HepG2 (cell line): ENCODE data around the gene RPS6KL1. TPM values are rescaled to one million over a fixed set of nuclear protein-coding genes. Genes with fewer than 3 reads are reported as not detected.

ENCODE experiments used
- BCL6 ChIP-seq: IDR thresholded peaks from 2 replicates; pipeline ENCODE4 v1.6.1; 2016; ENCODE audit warnings: missing genetic modification reagents, missing compliant biosample characterization
- BRCA1 ChIP-seq: sonication (generic); formaldehyde crosslinking; IDR thresholded peaks from 2 replicates; pipeline ENCODE4 v1.4.0; 2020; ENCODE audit warnings: missing genetic modification reagents
- HDAC1 ChIP-seq: sonication (generic); formaldehyde crosslinking; IDR thresholded peaks from 2 replicates; pipeline ENCODE4 v1.5.1; 2020; ENCODE audit warnings: mild to moderate bottlenecking, missing genetic modification reagents
- NFYC ChIP-seq: IDR thresholded peaks from 2 replicates; pipeline ENCODE4 v1.6.1; 2016; ENCODE audit warnings: missing genetic modification reagents, missing compliant biosample characterization
- PPARG ChIP-seq: conservative IDR thresholded peaks from 2 replicates; pipeline ENCODE4 v1.6.1; 2016; ENCODE audit warnings: missing biosample characterization, missing genetic modification reagents
- SIX1 ChIP-seq: sonication (generic); formaldehyde crosslinking; IDR thresholded peaks from 2 replicates; pipeline ENCODE4 v1.4.0; 2020; ENCODE audit warnings: missing genetic modification reagents, borderline replicate concordance
- SUZ12 ChIP-seq: fragments of 150-350 bp; IDR thresholded peaks from 2 replicates; pipeline ENCODE4 v1.6.1; 2014; ENCODE audit warnings: low read depth, low read length
- TEAD2 ChIP-seq: sonication (generic); formaldehyde crosslinking; IDR thresholded peaks from 2 replicates; pipeline ENCODE4 v1.9.0; 2021; ENCODE audit warnings: missing genetic modification reagents
- ZNF224 ChIP-seq: sonication (generic); formaldehyde crosslinking; IDR thresholded peaks from 2 replicates; pipeline ENCODE4 v1.5.0; 2020; ENCODE audit warnings: mild to moderate bottlenecking, missing genetic modification reagents
- ZNF24 ChIP-seq: fragments of 450-650 bp; IDR thresholded peaks from 2 replicates; pipeline ENCODE4 v1.6.1; 2017; ENCODE audit warnings: antibody characterized with exemption, mild to moderate bottlenecking
- ZNF253 ChIP-seq: sonication (generic); formaldehyde crosslinking; IDR thresholded peaks from 2 replicates; pipeline ENCODE4 v1.8.0; 2022; ENCODE audit warnings: mild to moderate bottlenecking, missing genetic modification reagents, borderline replicate concordance
- ZNF296 ChIP-seq: sonication (generic); formaldehyde crosslinking; conservative IDR thresholded peaks from 2 replicates; pipeline ENCODE4 v1.5.0; 2020; ENCODE audit warnings: mild to moderate bottlenecking, missing genetic modification reagents
- ZNF331 ChIP-seq: sonication (generic); formaldehyde crosslinking; IDR thresholded peaks from 2 replicates; pipeline ENCODE4 v1.4.0; 2020; ENCODE audit warnings: missing genetic modification reagents
- ZNF337 ChIP-seq: sonication (generic); formaldehyde crosslinking; IDR thresholded peaks from 2 replicates; pipeline ENCODE4 v1.5.1; 2020; ENCODE audit warnings: missing genetic modification reagents, low read depth, mild to moderate bottlenecking, borderline replicate concordance
- ZNF549 ChIP-seq: sonication (generic); formaldehyde crosslinking; IDR thresholded peaks from 2 replicates; pipeline ENCODE4 v1.5.0; 2020; ENCODE audit warnings: missing genetic modification reagents
- ZNF556 ChIP-seq: sonication (generic); formaldehyde crosslinking; IDR thresholded peaks from 2 replicates; pipeline ENCODE4 v1.4.0; 2020; ENCODE audit warnings: mild to moderate bottlenecking, missing genetic modification reagents, borderline replicate concordance
- ZNF766 ChIP-seq: sonication (generic); formaldehyde crosslinking; IDR thresholded peaks from 2 replicates; pipeline ENCODE4 v1.5.0; 2020; ENCODE audit warnings: missing genetic modification reagents, borderline replicate concordance
- polyA plus RNA-seq, 8 experiments: library from polyadenylated mRNA; depleted of rRNA in 3 of 8; stranded (reverse) in 7 of 8; unstranded in 1 of 8; fragments of >200 nt; fragmentation: Illumina TruSeq in 4 of 8; extraction: Trizol in 4 of 8; gene quantifications; 2 replicates each; pipeline versions ENCODE4 v1.2.1 to v1.2.3, GENCODE V29; 2011 to 2016; ENCODE audit warnings: low read depth in 4 of 8, missing spikeins in 1 of 8, mixed read lengths in 1 of 8; ENCODE audit not compliant: insufficient read depth in 1 of 8
- total RNA-seq, 5 experiments: library from RNA; depleted of rRNA; stranded (reverse); fragments of >200 nt; fragmentation: Illumina TruSeq; extraction: Trizol; gene quantifications; 2 replicates each; pipeline ENCODE4 v1.2.3, GENCODE V29; 2016; ENCODE audit warnings: low read depth in 1 of 5
- TF ChIP-seq, protein P1 (sequence below): sonication (generic); formaldehyde crosslinking; conservative IDR thresholded peaks from 2 replicates; pipeline ENCODE4 v1.4.0; 2020; ENCODE audit warnings: missing genetic modification reagents
- TF ChIP-seq, protein P2 (sequence below), 2 experiments: fragments of 450-650 bp in 1 of 2; sonication (generic) in 1 of 2; formaldehyde crosslinking; IDR thresholded peaks; 2 replicates each; pipeline versions ENCODE4 v1.5.0 to v1.8.0; 2020 to 2022; ENCODE audit warnings: mild to moderate bottlenecking in 1 of 2, missing genetic modification reagents in 1 of 2
- TF ChIP-seq, protein P3 (sequence below): sonication (generic); formaldehyde crosslinking; IDR thresholded peaks from 2 replicates; pipeline ENCODE4 v1.9.0; 2021; ENCODE audit warnings: missing genetic modification reagents, mild to moderate bottlenecking, borderline replicate concordance
- TF ChIP-seq, protein P4 (sequence below), 2 experiments: IDR thresholded peaks; 2 replicates each; pipeline ENCODE4 v1.6.1; 2011 to 2012; ENCODE audit warnings: low read length in 2 of 2, borderline replicate concordance in 1 of 2, low read depth in 1 of 2, mild to moderate bottlenecking in 1 of 2, moderate library complexity in 1 of 2
- TF ChIP-seq, protein P5 (sequence below): IDR thresholded peaks from 2 replicates; pipeline ENCODE4 v1.6.1; 2012; ENCODE audit warnings: inconsistent platforms

Gene RPS6KL1
- total and polyA plus RNA-seq, 2 of the 13 experiments (the other 11 are each of a cell fraction or from before 2014, with no cell fraction given), result 6.5 to 11.5 TPM

DNA sequence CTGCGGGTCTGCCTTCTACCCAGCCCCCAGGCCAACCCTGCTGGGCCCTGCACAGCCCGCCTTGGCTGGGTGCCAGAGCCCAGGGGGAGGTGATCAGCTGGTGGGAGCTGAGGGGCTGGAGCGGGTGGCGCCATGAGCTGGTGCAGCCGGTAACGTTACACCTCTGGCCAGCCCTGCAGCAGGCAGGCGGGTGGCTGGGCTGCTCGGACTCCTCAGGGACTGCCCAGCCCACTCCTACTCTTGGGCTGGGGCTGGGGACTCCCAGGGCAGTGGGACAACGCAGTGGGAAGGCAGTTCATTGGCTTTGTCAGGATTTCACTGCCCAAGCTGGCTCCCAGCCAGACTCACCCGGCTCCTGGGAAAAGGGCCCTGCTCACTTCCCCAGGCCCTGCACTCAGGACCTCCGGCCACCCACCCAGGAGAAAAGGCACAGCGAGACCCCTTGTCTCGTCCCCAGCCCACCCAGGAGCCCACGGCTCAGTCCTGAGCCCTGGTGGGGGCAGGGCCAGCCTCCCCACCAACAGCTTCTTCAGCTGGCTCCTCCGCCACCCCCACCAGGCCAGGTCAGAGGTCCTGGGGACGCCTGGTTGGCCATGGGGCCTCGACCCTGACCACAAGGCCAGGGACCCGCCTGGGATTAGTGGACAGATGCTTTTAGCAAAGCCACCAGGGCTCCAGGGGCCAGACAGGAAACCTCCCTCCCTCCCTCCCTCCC, 31.3 kb upstream of the RPS6KL1 start (continued):
- TF ChIP-seq, protein P1, sequence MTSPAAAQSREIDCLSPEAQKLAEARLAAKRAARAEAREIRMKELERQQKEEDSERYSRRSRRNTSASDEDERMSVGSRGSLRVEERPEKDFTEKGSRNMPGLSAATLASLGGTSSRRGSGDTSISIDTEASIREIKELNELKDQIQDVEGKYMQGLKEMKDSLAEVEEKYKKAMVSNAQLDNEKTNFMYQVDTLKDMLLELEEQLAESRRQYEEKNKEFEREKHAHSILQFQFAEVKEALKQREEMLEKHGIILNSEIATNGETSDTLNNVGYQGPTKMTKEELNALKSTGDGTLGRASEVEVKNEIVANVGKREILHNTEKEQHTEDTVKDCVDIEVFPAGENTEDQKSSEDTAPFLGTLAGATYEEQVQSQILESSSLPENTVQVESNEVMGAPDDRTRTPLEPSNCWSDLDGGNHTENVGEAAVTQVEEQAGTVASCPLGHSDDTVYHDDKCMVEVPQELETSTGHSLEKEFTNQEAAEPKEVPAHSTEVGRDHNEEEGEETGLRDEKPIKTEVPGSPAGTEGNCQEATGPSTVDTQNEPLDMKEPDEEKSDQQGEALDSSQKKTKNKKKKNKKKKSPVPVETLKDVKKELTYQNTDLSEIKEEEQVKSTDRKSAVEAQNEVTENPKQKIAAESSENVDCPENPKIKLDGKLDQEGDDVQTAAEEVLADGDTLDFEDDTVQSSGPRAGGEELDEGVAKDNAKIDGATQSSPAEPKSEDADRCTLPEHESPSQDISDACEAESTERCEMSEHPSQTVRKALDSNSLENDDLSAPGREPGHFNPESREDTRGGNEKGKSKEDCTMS (CRISPR knock-in tag), result no peak
- TF ChIP-seq ZNF253 (CRISPR knock-in tag), result no peak
- no peak for TF ChIP-seq ZNF549 (CRISPR knock-in tag)
- no peak for TF ChIP-seq ZNF556
- no peak for TF ChIP-seq BCL6
- no peak for TF ChIP-seq ZNF24
- no peak for TF ChIP-seq ZNF296
- peak; percentile 16; the same call in 1 of the 2 replicates for TF ChIP-seq ZNF331
- TF ChIP-seq SIX1, result no peak; the same call in 1 of the 2 replicates
- TF ChIP-seq ZNF337, result no peak
- TF ChIP-seq ZNF224, result 0 out of 2 replicates have a peak, but pooled peaks have one; percentile 29
- TF ChIP-seq BRCA1 (CRISPR knock-in tag), result no peak
- peak; percentile 65 for TF ChIP-seq HDAC1 (CRISPR knock-in tag)
- TF ChIP-seq, protein P2, sequence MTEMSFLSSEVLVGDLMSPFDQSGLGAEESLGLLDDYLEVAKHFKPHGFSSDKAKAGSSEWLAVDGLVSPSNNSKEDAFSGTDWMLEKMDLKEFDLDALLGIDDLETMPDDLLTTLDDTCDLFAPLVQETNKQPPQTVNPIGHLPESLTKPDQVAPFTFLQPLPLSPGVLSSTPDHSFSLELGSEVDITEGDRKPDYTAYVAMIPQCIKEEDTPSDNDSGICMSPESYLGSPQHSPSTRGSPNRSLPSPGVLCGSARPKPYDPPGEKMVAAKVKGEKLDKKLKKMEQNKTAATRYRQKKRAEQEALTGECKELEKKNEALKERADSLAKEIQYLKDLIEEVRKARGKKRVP (CRISPR knock-in tag; IDR thresholded peaks at IDR 0.05), result no peak
- TF ChIP-seq NFYC (CRISPR knock-in tag), result no peak
- 0 out of 2 replicates have a peak, but pooled peaks have one; percentile 35 for TF ChIP-seq ZNF766 (CRISPR knock-in tag)
- TF ChIP-seq, protein P3, sequence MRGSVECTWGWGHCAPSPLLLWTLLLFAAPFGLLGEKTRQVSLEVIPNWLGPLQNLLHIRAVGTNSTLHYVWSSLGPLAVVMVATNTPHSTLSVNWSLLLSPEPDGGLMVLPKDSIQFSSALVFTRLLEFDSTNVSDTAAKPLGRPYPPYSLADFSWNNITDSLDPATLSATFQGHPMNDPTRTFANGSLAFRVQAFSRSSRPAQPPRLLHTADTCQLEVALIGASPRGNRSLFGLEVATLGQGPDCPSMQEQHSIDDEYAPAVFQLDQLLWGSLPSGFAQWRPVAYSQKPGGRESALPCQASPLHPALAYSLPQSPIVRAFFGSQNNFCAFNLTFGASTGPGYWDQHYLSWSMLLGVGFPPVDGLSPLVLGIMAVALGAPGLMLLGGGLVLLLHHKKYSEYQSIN (CRISPR knock-in tag), result no peak
- no peak for TF ChIP-seq SUZ12
- TF ChIP-seq, protein P4, sequence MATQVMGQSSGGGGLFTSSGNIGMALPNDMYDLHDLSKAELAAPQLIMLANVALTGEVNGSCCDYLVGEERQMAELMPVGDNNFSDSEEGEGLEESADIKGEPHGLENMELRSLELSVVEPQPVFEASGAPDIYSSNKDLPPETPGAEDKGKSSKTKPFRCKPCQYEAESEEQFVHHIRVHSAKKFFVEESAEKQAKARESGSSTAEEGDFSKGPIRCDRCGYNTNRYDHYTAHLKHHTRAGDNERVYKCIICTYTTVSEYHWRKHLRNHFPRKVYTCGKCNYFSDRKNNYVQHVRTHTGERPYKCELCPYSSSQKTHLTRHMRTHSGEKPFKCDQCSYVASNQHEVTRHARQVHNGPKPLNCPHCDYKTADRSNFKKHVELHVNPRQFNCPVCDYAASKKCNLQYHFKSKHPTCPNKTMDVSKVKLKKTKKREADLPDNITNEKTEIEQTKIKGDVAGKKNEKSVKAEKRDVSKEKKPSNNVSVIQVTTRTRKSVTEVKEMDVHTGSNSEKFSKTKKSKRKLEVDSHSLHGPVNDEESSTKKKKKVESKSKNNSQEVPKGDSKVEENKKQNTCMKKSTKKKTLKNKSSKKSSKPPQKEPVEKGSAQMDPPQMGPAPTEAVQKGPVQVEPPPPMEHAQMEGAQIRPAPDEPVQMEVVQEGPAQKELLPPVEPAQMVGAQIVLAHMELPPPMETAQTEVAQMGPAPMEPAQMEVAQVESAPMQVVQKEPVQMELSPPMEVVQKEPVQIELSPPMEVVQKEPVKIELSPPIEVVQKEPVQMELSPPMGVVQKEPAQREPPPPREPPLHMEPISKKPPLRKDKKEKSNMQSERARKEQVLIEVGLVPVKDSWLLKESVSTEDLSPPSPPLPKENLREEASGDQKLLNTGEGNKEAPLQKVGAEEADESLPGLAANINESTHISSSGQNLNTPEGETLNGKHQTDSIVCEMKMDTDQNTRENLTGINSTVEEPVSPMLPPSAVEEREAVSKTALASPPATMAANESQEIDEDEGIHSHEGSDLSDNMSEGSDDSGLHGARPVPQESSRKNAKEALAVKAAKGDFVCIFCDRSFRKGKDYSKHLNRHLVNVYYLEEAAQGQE (IDR thresholded peaks at IDR 0.05; ENCODE audit: borderline replicate concordance in 1 of 2, low read depth in 1 of 2, low read length in 2 of 2), result no peak
- TF ChIP-seq TEAD2 (CRISPR knock-in tag), result no peak
- TF ChIP-seq PPARG (CRISPR knock-in tag), result no peak; the same call in 1 of the 2 replicates
- TF ChIP-seq, protein P5, sequence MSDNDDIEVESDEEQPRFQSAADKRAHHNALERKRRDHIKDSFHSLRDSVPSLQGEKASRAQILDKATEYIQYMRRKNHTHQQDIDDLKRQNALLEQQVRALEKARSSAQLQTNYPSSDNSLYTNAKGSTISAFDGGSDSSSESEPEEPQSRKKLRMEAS, result peak; percentile 29; the same call in 1 of the 2 replicates
